ENCODE results near the gene NAGS.

NAGS gene

DNA sequence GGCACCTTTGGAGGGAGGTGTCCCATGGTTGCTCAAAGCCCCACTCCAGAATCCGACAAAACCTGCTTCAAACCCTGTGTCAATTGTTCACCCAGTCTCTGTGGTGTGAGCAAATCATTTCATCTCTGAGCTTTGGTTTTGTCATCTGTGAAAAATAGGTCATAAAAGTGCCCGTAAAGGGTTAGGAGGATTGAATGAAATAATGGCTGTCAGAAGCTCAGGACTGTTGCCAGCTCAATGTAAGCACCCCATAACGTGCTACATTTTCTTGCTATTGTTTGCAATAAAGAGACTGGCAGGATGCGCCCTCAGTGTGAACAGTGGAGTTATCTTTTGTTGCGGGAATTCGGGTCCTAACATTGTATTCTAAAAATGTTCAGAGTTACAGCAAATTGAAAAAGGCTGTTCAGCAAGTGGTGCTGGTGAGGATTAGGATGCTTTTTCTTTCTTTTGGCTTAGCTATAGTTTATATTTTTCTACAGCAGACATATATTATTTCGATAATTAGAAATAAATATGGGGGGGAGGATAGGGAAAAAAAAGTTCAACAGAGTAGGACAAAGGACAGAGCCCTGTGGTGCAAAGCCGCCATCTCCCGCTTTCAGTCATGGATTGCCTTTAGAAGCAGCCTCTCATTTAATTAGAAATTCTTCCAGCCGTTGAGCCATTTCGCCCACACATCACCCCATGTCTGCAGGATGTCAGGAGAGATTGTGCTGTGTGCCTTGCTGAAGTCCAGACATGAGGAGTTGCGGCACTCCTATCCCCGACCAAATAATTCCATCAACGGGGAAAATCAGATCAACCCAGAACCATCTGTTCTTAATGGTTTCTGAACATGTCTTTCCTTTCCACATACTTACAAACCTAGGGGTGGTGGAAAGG is 29.8 kb upstream of the NAGS start:
- H3K9ac ChIP-seq (ENCODE audit: low read length), result no peak overlapping the region
- H3K9me3 ChIP-seq (replicated peaks; ENCODE audit: insufficient read depth, low read length), result no peaks in the 10 kb centered on the region
- no peaks in the 10 kb centered on the region for H3F3A ChIP-seq (ENCODE audit: insufficient read depth, low read length)
- H4K20me1 ChIP-seq (ENCODE audit: insufficient read depth, low read length), result no peaks in the 10 kb centered on the region
- no peaks in the 10 kb centered on the region for H3K79me2 ChIP-seq (ENCODE audit: low read length)
- no peak overlapping the region for H3K4me2 ChIP-seq (ENCODE audit: low read depth, low read length)
- no peaks in the 10 kb centered on the region for H3K4me1 ChIP-seq (ENCODE audit: low read length)
- H3K27me3 ChIP-seq (replicated peaks; ENCODE audit: insufficient read depth, low read length), result no peaks in the 10 kb centered on the region; the same call in 1 of the 2 replicates
- DNase-seq, result no peak
- H3K4me3 ChIP-seq (ENCODE audit: low read length), result no peak overlapping the region
- no peak overlapping the region for H2AFZ ChIP-seq (ENCODE audit: low read length)
- TF ChIP-seq, protein P1, sequence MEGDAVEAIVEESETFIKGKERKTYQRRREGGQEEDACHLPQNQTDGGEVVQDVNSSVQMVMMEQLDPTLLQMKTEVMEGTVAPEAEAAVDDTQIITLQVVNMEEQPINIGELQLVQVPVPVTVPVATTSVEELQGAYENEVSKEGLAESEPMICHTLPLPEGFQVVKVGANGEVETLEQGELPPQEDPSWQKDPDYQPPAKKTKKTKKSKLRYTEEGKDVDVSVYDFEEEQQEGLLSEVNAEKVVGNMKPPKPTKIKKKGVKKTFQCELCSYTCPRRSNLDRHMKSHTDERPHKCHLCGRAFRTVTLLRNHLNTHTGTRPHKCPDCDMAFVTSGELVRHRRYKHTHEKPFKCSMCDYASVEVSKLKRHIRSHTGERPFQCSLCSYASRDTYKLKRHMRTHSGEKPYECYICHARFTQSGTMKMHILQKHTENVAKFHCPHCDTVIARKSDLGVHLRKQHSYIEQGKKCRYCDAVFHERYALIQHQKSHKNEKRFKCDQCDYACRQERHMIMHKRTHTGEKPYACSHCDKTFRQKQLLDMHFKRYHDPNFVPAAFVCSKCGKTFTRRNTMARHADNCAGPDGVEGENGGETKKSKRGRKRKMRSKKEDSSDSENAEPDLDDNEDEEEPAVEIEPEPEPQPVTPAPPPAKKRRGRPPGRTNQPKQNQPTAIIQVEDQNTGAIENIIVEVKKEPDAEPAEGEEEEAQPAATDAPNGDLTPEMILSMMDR (IDR thresholded peaks at IDR 0.05; ENCODE audit: low read length), result no peak
- TF ChIP-seq EZH2 (optimal IDR thresholded peaks at IDR 0.05; ENCODE audit: low read depth, low read length), result no peak
- TF ChIP-seq EZH2phosphoT487 (IDR thresholded peaks at IDR 0.05; ENCODE audit: low read length), result no peak
- no peaks in the 10 kb centered on the region for H3K36me3 ChIP-seq (replicated peaks; ENCODE audit: insufficient read depth, low read length)
- no peaks in the 10 kb centered on the region for H3K9me2 ChIP-seq (replicated peaks; ENCODE audit: insufficient read depth, low read length)
- no peak overlapping the region for H3K27ac ChIP-seq (ENCODE audit: low read length)

DNA sequence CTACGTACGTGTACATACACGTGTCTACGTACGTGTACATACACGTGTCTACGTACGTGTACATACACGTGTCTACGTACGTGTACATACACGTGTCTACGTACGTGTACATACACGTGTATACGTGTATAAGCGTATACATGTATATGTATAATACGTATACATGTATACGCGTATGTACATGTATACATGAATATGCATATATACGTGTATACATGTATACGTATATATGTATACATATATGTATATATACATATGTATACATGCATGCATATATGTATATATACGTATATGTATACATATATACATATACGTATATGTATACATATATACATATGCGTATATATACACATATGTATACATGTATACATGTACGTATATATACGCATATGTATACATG is 28.5 kb upstream of the NAGS start:
- no peaks in the 10 kb centered on the region for H3K9me3 ChIP-seq (replicated peaks; ENCODE audit: insufficient read depth, low read length)
- H3K4me3 ChIP-seq (ENCODE audit: low read length), result no peak overlapping the region
- H3K4me1 ChIP-seq (ENCODE audit: low read length), result no peaks in the 10 kb centered on the region
- no peaks in the 10 kb centered on the region for H3F3A ChIP-seq (ENCODE audit: insufficient read depth, low read length)
- H3K27me3 ChIP-seq (replicated peaks; ENCODE audit: insufficient read depth, low read length), result no peaks in the 10 kb centered on the region; the same call in 1 of the 2 replicates
- DNase-seq, result no peak
- H3K9ac ChIP-seq (ENCODE audit: low read length), result no peak overlapping the region
- H4K20me1 ChIP-seq (ENCODE audit: insufficient read depth, low read length), result no peaks in the 10 kb centered on the region
- no peak overlapping the region for H3K27ac ChIP-seq (ENCODE audit: low read length)
- TF ChIP-seq, protein P1 (IDR thresholded peaks at IDR 0.05; ENCODE audit: low read length), result no peak
- TF ChIP-seq EZH2phosphoT487 (IDR thresholded peaks at IDR 0.05; ENCODE audit: low read length), result no peak
- TF ChIP-seq EZH2 (optimal IDR thresholded peaks at IDR 0.05; ENCODE audit: low read depth, low read length), result no peak
- H3K36me3 ChIP-seq (replicated peaks; ENCODE audit: insufficient read depth, low read length), result no peaks in the 10 kb centered on the region
- no peak overlapping the region for H3K4me2 ChIP-seq (ENCODE audit: low read depth, low read length)
- H3K79me2 ChIP-seq (ENCODE audit: low read length), result no peaks in the 10 kb centered on the region
- no peaks in the 10 kb centered on the region for H3K9me2 ChIP-seq (replicated peaks; ENCODE audit: insufficient read depth, low read length)
- no peak overlapping the region for H2AFZ ChIP-seq (ENCODE audit: low read length)

DNA sequence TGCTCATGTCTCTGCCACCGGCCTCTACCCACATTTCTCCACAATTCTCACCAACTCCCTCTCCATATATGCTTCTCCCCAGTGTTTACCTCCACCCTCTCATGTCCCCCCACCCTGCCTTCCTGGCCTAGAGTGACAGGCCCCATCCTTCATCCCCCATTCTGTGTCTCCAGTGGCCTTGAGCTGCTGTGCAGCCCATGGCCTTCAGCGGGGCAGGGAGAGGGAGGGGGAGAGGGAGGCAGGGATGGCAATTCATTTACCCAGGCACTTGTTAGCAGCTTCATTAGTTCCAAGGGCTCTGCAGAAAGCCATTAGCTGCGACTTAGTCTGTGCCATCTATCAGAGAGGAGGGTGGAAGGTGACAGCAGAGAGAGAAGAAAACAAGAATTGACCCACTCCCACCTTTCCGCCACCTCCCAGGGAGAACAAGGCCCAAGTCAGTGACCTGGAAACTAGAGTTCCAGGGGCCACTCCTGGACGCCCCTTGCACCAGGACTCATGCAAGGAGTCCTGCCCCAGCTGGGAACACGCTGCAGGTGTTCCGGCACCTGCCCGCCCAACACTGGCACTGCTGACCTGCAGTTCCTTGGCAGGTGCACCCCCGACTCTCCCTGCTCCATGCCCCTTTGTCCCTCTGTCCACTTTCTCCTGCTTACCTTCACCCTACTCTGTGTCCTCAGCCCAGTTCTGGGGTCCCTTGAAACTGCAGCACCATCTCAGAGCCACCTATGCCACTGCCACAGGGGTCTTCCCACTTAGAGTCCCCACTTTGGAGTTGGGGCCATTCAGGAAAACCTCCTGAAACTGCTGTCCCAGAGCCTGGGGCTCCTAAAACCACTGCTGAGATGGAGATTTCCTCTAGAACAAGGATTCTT is 27.2 kb upstream of the NAGS start:
- DNase-seq, result no peak
- Histone ChIP-seq H4K20me1 (ENCODE audit: insufficient read depth, low read length) (no peaks in the 10 kb centered on the region), H3K9ac (ENCODE audit: low read length) (no peak overlapping the region), H3K9me2 (replicated peaks; ENCODE audit: insufficient read depth, low read length) (no peaks in the 10 kb centered on the region), H3K4me1 (ENCODE audit: low read length) (no peaks in the 10 kb centered on the region), H3K36me3 (replicated peaks; ENCODE audit: insufficient read depth, low read length) (no peaks in the 10 kb centered on the region), H3K4me2 (ENCODE audit: low read depth, low read length) (no peak overlapping the region), H2AFZ (ENCODE audit: low read length) (no peak overlapping the region), H3K27ac (ENCODE audit: low read length) (no peak overlapping the region), H3K9me3 (replicated peaks; ENCODE audit: insufficient read depth, low read length) (no peaks in the 10 kb centered on the region), H3K27me3 (replicated peaks; ENCODE audit: insufficient read depth, low read length) (no peaks in the 10 kb centered on the region; the same call in 1 of the 2 replicates), H3K79me2 (ENCODE audit: low read length) (no peaks in the 10 kb centered on the region), H3K4me3 (ENCODE audit: low read length) (no peak overlapping the region), H3F3A (ENCODE audit: insufficient read depth, low read length) (no peaks in the 10 kb centered on the region)
- TF ChIP-seq, protein P1 (IDR thresholded peaks at IDR 0.05; ENCODE audit: low read length), result no peak
- no peak for TF ChIP-seq EZH2phosphoT487 (IDR thresholded peaks at IDR 0.05; ENCODE audit: low read length)
- TF ChIP-seq EZH2 (optimal IDR thresholded peaks at IDR 0.05; ENCODE audit: low read depth, low read length), result no peak

Data from MM.1S (cell line).